ENCODE measurements around the gene USP48. TPM values are rescaled to one million over a fixed set of nuclear protein-coding genes. Genes with fewer than 3 reads are reported as not detected.

The USP48 gene
- total and polyA plus RNA-seq, 2 of the 4 experiments (the other 2 are of a cell fraction), result 24.7 to 25.0 TPM

- BruUV-seq (replicated peaks), result no TSS peak
- Histone ChIP-seq H3K27ac (ENCODE audit: insufficient read depth, low read length) (no peak overlapping the region), H2AK5ac (ENCODE audit: low read depth, low read length) (no peak overlapping the region), H3K4me1 (ENCODE audit: control insufficient read depth, insufficient read depth, low read length) (peaks cover 10% of the 10 kb centered on the region), H3K27me3 (ENCODE audit: control insufficient read depth, insufficient read depth, low read length) (no peaks in the 10 kb centered on the region), H3K4ac (ENCODE audit: low read depth, low read length) (no peak overlapping the region), H2AFZ (replicated peaks; ENCODE audit: low read length, poor library complexity) (no peak overlapping the region), H2BK120ac (ENCODE audit: low read depth, low read length) (no peak overlapping the region), H2BK15ac (ENCODE audit: low read depth, low read length) (no peak overlapping the region), H3K9me1 (ENCODE audit: insufficient read depth, low read length) (no peaks in the 10 kb centered on the region; the same call in 1 of the 2 replicates), H4K91ac (ENCODE audit: insufficient read depth, low read depth, low read length) (no peak overlapping the region), H2AK9ac (replicated peaks; ENCODE audit: low read depth, low read length, poor library complexity) (no peak overlapping the region), H2BK5ac (ENCODE audit: low read depth, low read length, poor library complexity, severe bottlenecking) (no peak overlapping the region), H4K5ac (ENCODE audit: low read depth, low read length) (no peak overlapping the region), H3K9ac (ENCODE audit: low read depth, low read length) (no peak overlapping the region), H3K56ac (ENCODE audit: extremely low read depth, insufficient read depth, low read length) (no peak overlapping the region), H3K14ac (replicated peaks; ENCODE audit: low read depth, low read length) (no peak overlapping the region), H4K20me1 (ENCODE audit: insufficient read depth, low read length) (peaks cover 7% of the 10 kb centered on the region; the same call in 1 of the 2 replicates), H2BK20ac (ENCODE audit: low read depth, low read length) (no peak overlapping the region), H3K4me2 (ENCODE audit: low read depth, low read length) (no peak overlapping the region), H3K9me3 (ENCODE audit: control insufficient read depth, insufficient read depth, low read length) (no peaks in the 10 kb centered on the region), H3K79me1 (ENCODE audit: low read depth in 1 of 2, low read length in 2 of 2) (peaks cover 9 to 42% of the 10 kb centered on the region in 2 experiments; a peak in 3 of 4 replicates), H3K23ac (ENCODE audit: low read depth, low read length) (no peak overlapping the region), H4K8ac (ENCODE audit: low read depth in 2 of 2, low read length in 2 of 2) (no peak overlapping the region), H3K4me3 (ENCODE audit: insufficient read depth, low read depth, low read length) (no peak overlapping the region), H3K18ac (ENCODE audit: low read depth, low read length) (no peak overlapping the region), H3K36me3 (ENCODE audit: control insufficient read depth, insufficient read depth, low read length) (peaks cover 22% of the 10 kb centered on the region)
- DNase-seq (peak; percentile 35), ATAC-seq (ENCODE audit: low read depth) (no peak)
- intact Hi-C loops (cut with micrococcal nuclease), result loop anchor here (5.0 to 10.0 kb wide), 2 partner anchors 35 to 258 kb away; no protein-coding TSS in a partner anchor
- POLR2A ChIA-PET (ENCODE audit: unreplicated experiment), result no interaction called here
- dilution Hi-C loops (cut with HindIII; ENCODE audit: low sequenced_read_pairs, unreplicated experiment), result no loop called here
- CTCF ChIA-PET, result interaction anchor here (0.6 to 0.8 kb wide), 2 partner anchors 11 to 1993 kb away, joined by 4 read pairs; no protein-coding TSS in a partner anchor
- no CpG with 5 or more reads among the region's 5 CpGs for WGBS, 2 experiments (ENCODE audit: extremely low coverage in 2 of 2, insufficient read length in 1 of 2)
- in situ Hi-C loops (cut with MboI; ENCODE audit: low sequenced_read_pairs), result loop anchor here (25.0 kb wide), 1 partner anchor 255 kb away; no protein-coding TSS in a partner anchor
- TF ChIP-seq MXI1 (IDR thresholded peaks at IDR 0.05; ENCODE audit: borderline replicate concordance, low read depth, low read length), result no peak
- TF ChIP-seq CEBPB (IDR thresholded peaks at IDR 0.05; ENCODE audit: low read depth, low read length), result no peak
- TF ChIP-seq NFE2L2 (IDR thresholded peaks at IDR 0.05; ENCODE audit: low read depth, low read length), result no peak
- no peak for TF ChIP-seq POLR2A (IDR thresholded peaks at IDR 0.05; ENCODE audit: low read depth, low read length)
- no peak for TF ChIP-seq SMC3 (IDR thresholded peaks at IDR 0.05; ENCODE audit: low read depth, low read length)
- TF ChIP-seq RCOR1 (IDR thresholded peaks at IDR 0.05; ENCODE audit: insufficient replicate concordance, low read length), result no peak
- no peak for TF ChIP-seq MAFK (IDR thresholded peaks at IDR 0.05; ENCODE audit: low read depth, low read length)
- TF ChIP-seq CHD1 (IDR thresholded peaks at IDR 0.05; ENCODE audit: low read depth, low read length), result no peak
- TF ChIP-seq FOS (IDR thresholded peaks at IDR 0.05; ENCODE audit: low read depth, low read length), result no peak
- no peak for TF ChIP-seq RFX5 (IDR thresholded peaks at IDR 0.05; ENCODE audit: low read depth, low read length)
- TF ChIP-seq, protein P1, sequence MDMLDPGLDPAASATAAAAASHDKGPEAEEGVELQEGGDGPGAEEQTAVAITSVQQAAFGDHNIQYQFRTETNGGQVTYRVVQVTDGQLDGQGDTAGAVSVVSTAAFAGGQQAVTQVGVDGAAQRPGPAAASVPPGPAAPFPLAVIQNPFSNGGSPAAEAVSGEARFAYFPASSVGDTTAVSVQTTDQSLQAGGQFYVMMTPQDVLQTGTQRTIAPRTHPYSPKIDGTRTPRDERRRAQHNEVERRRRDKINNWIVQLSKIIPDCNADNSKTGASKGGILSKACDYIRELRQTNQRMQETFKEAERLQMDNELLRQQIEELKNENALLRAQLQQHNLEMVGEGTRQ (IDR thresholded peaks at IDR 0.05; ENCODE audit: low read depth, low read length), result no peak
- TF ChIP-seq CTCF (conservative IDR thresholded peaks at IDR 0.05; ENCODE audit: low read depth, low read length), result no peak
- TF ChIP-seq RAD21 (IDR thresholded peaks at IDR 0.05; ENCODE audit: low read length), result no peak
- TF ChIP-seq BHLHE40 (IDR thresholded peaks at IDR 0.05; ENCODE audit: low read depth, low read length), result no peak
- no peak for TF ChIP-seq MAZ (IDR thresholded peaks at IDR 0.05; ENCODE audit: borderline replicate concordance, low read depth, low read length)
Observed at GRCh38 chr1:21707086-21707840, 75.7 kb downstream of the USP48 start.

Data from IMR-90 (cell line).